Measurements from ENCODE around the gene PHACTR3.

GRCh38 chr20:59668926-59669850 lies 64.8 kb downstream of the PHACTR3 start:
- TF ChIP-seq CTCF (IDR thresholded peaks at IDR 0.05) (no peak), EP300 (IDR thresholded peaks at IDR 0.05) (no peak)

Measured in tibial nerve (tissue), 4 donors.